Pancreas (tissue), 10 donors: Measurements from ENCODE around the gene HIVEP1. TPM values are rescaled to one million over a fixed set of nuclear protein-coding genes. Genes with fewer than 3 reads are reported as not detected.

Source experiments
- ATAC-seq, 4 donors: fragments of 200-7000 bp; cut with Tn5 transposase; one replicate each; pipeline versions ENCODE4 v1.8.0 to v1.9.1; 2020; ENCODE audit warnings: mild to moderate bottlenecking in 4 of 4, moderate library complexity in 4 of 4
- DNase-seq, 6 donors: peaks; one replicate each; pipeline ENCODE4 v3.0.0-alpha.2; 2020
- FAIRE-seq: peaks from 2 replicates; lab custom pipeline; 2012; peaks lifted over from hg19 to GRCh38; lab: Jason Lieb, UNC
- H3K27ac ChIP-seq, 4 donors: fragments of 200-600 bp; sonication (generic); 1 replicate in 3 of 4; 2 replicates in 1 of 4; pipeline versions ENCODE4 v1.5.0 to v1.8.0; 2020
- H3K27me3 ChIP-seq, 4 donors: fragments of 200-600 bp; one replicate each; pipeline ENCODE4 v1.8.0; 2021
- H3K36me3 ChIP-seq, 3 donors: fragments of 200-600 bp; sonication (generic) in 1 of 3; one replicate each; pipeline versions ENCODE4 v1.5.0 to v1.8.0; 2020 to 2021
- H3K4me1 ChIP-seq, 3 donors: fragments of 200-600 bp; one replicate each; pipeline ENCODE4 v1.8.0; 2021
- H3K4me3 ChIP-seq, 4 donors: fragments of 200-600 bp; sonication (generic) in 2 of 4; one replicate each; pipeline versions ENCODE4 v1.5.0 to v1.8.0; 2020 to 2021
- H3K9me3 ChIP-seq, 4 donors: fragments of 200-600 bp; one replicate each; pipeline ENCODE4 v1.8.0; 2021
- WGBS, 2 donors: extraction: QIAGEN DNeasy Blood & Tissue Kit; methylation state at CpG; one replicate each; pipeline ENCODE4 v1.1.7; 2013; 5-methylcytosine and 5-hydroxymethylcytosine counted together
- intact Hi-C, 3 donors: fragments of 100-400 bp; cut with DNase I; formaldehyde crosslinking; loops; one replicate each; pipeline versions ENCODE4 v1.11.1 to v1.14.2; 2022
- polyA plus RNA-seq, 2 donors: library from polyadenylated mRNA; stranded (reverse); fragments of 200-250 nt; gene quantifications; one replicate each; pipeline ENCODE4 v1.2.3, GENCODE V29; 2013
- total RNA-seq, 6 donors: library from RNA; stranded (reverse); fragmentation: NEBNext Ultra II Directional in 4 of 6; extraction: Animal tissue kit (Norgen Biotek cat#: 25700) in 4 of 6; gene quantifications; one replicate each; pipeline versions ENCODE4 v1.2.1 to v1.2.4, GENCODE V29; 2021 to 2023
- TF ChIP-seq, protein P1 (sequence below), 4 donors: fragments of 200-600 bp; sonication (generic) in 3 of 4; IDR thresholded peaks; one replicate each; pipeline versions ENCODE4 v1.5.0 to v1.8.0; 2021; ENCODE audit warnings: antibody characterized with exemption in 4 of 4
- donor health status: healthy with polysubstance abuse.
- donor health status: DM: no; HTN: no; CAD: no; lungs with moderate emphysema.
- donor health status: DM: no; HTN: no; CAD: no.
- donor health status: control.
- donor health status: control.
- donor health status: Bipolar disorder and iron deficiency.
- donor health status: DM: yes; HTN: yes; CAD: no.
- donor health status: DM: no; HTN: no; CAD: no.
- donor health status: DM: no; HTN: no; CAD: no.
- donor health status: DM: yes; HTN: yes; CAD: no.

Gene HIVEP1
- total and polyA plus RNA-seq, 8 donors, result 3.8 to 17.7 (median 9.2) TPM

DNA sequence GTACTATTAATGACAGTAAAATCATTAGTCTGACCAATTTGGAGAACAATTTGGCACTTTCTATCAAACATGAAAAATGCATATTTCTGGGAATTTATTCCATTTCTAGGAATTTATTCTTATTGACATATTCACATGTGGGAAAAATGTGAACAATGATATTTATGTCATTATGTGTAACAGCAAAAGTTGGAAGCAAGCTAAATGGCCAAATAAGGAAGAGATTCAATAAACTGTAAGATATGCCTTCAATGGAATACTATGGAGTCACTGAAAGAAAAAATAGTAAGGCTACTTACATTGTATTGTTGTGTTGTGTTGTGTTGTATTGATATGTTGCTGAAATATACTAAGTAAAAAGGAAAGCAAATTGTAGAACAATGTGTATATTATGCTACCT lies 177.5 kb downstream of the HIVEP1 start:
- DNase-seq (no peak), FAIRE-seq (no peak), ATAC-seq (no peak)
- H3K4me3 ChIP-seq, result no peak overlapping the region
- no peaks in the 10 kb centered on the region for H3K9me3 ChIP-seq
- H3K27ac ChIP-seq, result no peak overlapping the region
- no peaks in the 10 kb centered on the region for H3K27me3 ChIP-seq
- intact Hi-C loops, result no loop called here
- TF ChIP-seq, protein P1, sequence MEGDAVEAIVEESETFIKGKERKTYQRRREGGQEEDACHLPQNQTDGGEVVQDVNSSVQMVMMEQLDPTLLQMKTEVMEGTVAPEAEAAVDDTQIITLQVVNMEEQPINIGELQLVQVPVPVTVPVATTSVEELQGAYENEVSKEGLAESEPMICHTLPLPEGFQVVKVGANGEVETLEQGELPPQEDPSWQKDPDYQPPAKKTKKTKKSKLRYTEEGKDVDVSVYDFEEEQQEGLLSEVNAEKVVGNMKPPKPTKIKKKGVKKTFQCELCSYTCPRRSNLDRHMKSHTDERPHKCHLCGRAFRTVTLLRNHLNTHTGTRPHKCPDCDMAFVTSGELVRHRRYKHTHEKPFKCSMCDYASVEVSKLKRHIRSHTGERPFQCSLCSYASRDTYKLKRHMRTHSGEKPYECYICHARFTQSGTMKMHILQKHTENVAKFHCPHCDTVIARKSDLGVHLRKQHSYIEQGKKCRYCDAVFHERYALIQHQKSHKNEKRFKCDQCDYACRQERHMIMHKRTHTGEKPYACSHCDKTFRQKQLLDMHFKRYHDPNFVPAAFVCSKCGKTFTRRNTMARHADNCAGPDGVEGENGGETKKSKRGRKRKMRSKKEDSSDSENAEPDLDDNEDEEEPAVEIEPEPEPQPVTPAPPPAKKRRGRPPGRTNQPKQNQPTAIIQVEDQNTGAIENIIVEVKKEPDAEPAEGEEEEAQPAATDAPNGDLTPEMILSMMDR (IDR thresholded peaks at IDR 0.05), result no peak
- H3K4me1 ChIP-seq, result no peaks in the 10 kb centered on the region
- no peaks in the 10 kb centered on the region for H3K36me3 ChIP-seq

DNA sequence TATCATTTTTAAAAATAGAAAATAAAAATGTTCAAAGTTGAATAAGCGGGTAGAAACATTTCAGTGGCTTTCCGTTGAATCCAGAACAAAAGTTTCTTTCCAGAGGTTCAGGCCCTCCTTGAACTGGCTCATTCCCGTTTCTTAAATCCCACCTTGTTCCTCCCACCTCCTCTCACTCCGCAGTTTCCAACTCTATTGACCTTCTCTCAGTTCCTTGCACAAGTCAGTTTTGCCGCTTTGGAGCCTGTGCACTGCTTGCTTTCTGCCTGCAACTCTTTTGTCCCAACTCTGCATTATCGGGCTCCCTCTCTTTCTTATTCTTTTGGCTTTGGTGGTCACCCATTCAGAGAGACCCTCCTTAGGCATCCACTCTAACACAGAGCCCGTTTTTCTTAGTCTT lies 178.1 kb downstream of the HIVEP1 start:
- ATAC-seq, result no peak
- whole genome bisulfite sequencing, 2 donors, result 86% methylated on average over 7 of the region's 7 CpGs
- no peak for DNase-seq
- TF ChIP-seq, protein P1 (IDR thresholded peaks at IDR 0.05), result no peak
- no peak overlapping the region for H3K27ac ChIP-seq
- H3K9me3 ChIP-seq, result no peaks in the 10 kb centered on the region
- no peaks in the 10 kb centered on the region for H3K36me3 ChIP-seq
- H3K4me3 ChIP-seq, result no peak overlapping the region
- no peaks in the 10 kb centered on the region for H3K4me1 ChIP-seq
- no peaks in the 10 kb centered on the region for H3K27me3 ChIP-seq
- FAIRE-seq, result no peak
- intact Hi-C loops, result no loop called here

DNA sequence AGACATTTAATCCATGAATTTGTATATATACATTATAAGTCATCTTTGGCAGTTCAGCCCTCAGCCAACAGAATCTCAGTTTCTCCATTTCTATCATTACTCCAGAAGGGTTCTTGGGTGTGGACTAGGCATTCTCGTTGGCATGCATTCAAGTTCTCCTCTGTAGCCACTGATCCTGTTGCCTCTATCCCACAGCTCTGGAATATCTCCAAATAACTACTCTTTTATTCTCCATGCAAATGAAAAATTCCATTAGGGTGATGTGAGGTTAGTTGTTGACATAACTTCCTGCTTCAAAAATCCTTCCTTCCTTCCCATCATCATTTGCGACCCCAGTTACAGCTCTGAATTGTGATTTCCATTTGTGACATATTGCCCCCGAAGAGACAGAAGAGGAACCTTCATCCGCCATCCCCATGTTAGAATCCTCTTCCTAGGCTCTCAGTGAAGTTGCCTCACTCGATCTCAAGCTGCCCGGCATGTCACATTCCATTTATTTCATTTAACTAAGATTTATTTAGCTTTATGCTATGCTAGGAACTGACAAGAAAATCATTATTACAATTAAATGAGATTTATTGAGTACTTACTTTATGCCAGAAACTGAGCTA lies 184.3 kb downstream of the HIVEP1 start:
- FAIRE-seq, result no peak
- Histone ChIP-seq H3K4me3 (no peak overlapping the region), H3K36me3 (no peaks in the 10 kb centered on the region), H3K27ac (no peak overlapping the region), H3K27me3 (no peaks in the 10 kb centered on the region), H3K4me1 (no peaks in the 10 kb centered on the region), H3K9me3 (no peaks in the 10 kb centered on the region)
- intact Hi-C loops, result no loop called here
- TF ChIP-seq, protein P1 (IDR thresholded peaks at IDR 0.05), result no peak
- no peak for ATAC-seq
- 67 to 72% methylated on average over 6 of the region's 6 CpGs for WGBS, 2 donors
- no peak for DNase-seq

DNA sequence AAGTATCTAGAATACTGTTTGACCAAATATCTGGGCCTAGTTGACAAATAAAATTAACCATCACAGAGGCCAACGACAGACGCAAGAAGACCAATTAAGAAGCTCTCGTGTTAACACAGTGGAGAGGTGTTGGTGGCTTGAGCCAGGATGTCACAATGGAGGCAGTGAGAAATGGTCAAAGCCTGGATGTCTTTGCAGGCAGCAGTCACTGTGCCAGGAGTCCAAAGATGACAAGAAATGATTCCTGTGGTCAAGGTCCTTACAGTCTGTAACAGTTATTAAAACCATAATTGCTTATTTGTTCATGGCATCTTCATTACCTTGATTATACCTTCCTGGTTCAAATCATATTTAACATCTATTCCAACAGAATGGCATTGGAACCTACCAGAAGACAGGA lies 186.7 kb downstream of the HIVEP1 start:
- ATAC-seq (no peak), FAIRE-seq (no peak), DNase-seq (no peak)
- no peaks in the 10 kb centered on the region for H3K9me3 ChIP-seq
- TF ChIP-seq, protein P1 (IDR thresholded peaks at IDR 0.05), result no peak
- no peaks in the 10 kb centered on the region for H3K4me1 ChIP-seq
- no peaks in the 10 kb centered on the region for H3K36me3 ChIP-seq
- no peak overlapping the region for H3K4me3 ChIP-seq
- intact Hi-C loops, result no loop called here
- no peaks in the 10 kb centered on the region for H3K27me3 ChIP-seq
- 94 to 98% methylated on average over 3 of the region's 3 CpGs for WGBS, 2 donors
- H3K27ac ChIP-seq, result no peak overlapping the region

DNA sequence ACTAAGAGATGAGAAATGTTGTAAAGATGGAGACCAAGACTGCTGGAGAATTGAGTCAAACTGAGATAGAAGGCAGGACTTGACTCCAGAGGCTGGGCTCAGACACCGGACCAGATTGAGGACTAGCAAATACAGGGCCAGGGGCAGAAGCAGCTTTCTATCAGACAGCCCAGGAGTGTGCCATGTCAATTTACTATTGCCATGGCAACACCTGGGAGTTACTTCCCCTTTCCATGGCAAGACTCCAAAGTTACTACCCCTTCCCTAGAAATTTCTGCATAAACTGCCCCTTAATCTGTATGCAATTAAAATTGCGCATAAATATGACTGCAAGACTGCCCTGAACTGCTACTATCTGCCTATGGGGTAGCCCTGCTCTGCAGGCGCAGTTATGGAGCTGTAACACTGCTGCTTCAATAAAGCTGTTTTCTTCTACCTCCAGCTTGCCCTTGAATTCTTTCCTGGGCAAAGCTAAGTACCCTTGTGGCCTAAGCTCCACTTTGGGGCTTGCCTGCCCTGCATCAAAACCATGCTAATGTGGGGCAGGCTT lies 188.0 kb downstream of the HIVEP1 start:
- no peak for FAIRE-seq
- no peak for ATAC-seq
- no peaks in the 10 kb centered on the region for H3K9me3 ChIP-seq
- no peak overlapping the region for H3K4me3 ChIP-seq
- H3K4me1 ChIP-seq, result no peaks in the 10 kb centered on the region
- H3K27me3 ChIP-seq, result no peaks in the 10 kb centered on the region
- intact Hi-C loops, result no loop called here
- no peak overlapping the region for H3K27ac ChIP-seq
- no peak for DNase-seq
- 95 to 97% methylated on average over 3 of the region's 3 CpGs for WGBS, 2 donors
- TF ChIP-seq, protein P1 (IDR thresholded peaks at IDR 0.05), result no peak
- H3K36me3 ChIP-seq, result no peaks in the 10 kb centered on the region
